SK-N-SH treated with all-trans-retinoic acid at 6 μM for 48 hours (cell line): ENCODE results near the gene DDI2.

Experiments
- ATAC-seq: fragments of 200-7000 bp; cut with Tn5 transposase; 3 replicates; pipeline ENCODE4 v1.9.1; 2020; ENCODE audit warnings: mild to moderate bottlenecking, moderate library complexity
- ARNTL ChIP-seq: fragments of 450-650 bp; formaldehyde crosslinking; IDR thresholded peaks from 2 replicates; pipeline ENCODE4 v1.5.0; 2020; ENCODE audit warnings: low read depth, mild to moderate bottlenecking, moderate library complexity, borderline replicate concordance
- BACH2 ChIP-seq: fragments of 250-450 bp; sonication (Bioruptor Pico); IDR thresholded peaks from 2 replicates; pipeline ENCODE4 v1.9.0; 2021; ENCODE audit warnings: mild to moderate bottlenecking, borderline replicate concordance
- CREB5 ChIP-seq: fragments of 250-450 bp; sonication (Bioruptor Pico); IDR thresholded peaks from 2 replicates; pipeline ENCODE4 v1.5.1; 2020; ENCODE audit warnings: low read depth, mild to moderate bottlenecking, moderate library complexity
- CSDC2 ChIP-seq: fragments of 250-450 bp; sonication (Bioruptor Pico); IDR thresholded peaks from 2 replicates; pipeline ENCODE4 v1.5.0; 2020; ENCODE audit warnings: mild to moderate bottlenecking, moderate library complexity
- CSRNP3 ChIP-seq: fragments of 250-450 bp; sonication (Bioruptor Pico); IDR thresholded peaks from 2 replicates; pipeline ENCODE4 v1.5.1; 2021; ENCODE audit warnings: mild to moderate bottlenecking, moderate library complexity
- ESRRG ChIP-seq: fragments of 250-450 bp; sonication (Bioruptor Pico); IDR thresholded peaks from 2 replicates; pipeline ENCODE4 v1.6.1; 2021; ENCODE audit warnings: mild to moderate bottlenecking
- GLIS3 ChIP-seq: fragments of 250-450 bp; sonication (Bioruptor Pico); IDR thresholded peaks from 2 replicates; pipeline ENCODE4 v1.5.0; 2020; ENCODE audit warnings: mild to moderate bottlenecking, moderate library complexity
- ISL1 ChIP-seq: fragments of 250-450 bp; sonication (Bioruptor Pico); IDR thresholded peaks from 2 replicates; pipeline ENCODE4 v2.1.2; 2022; ENCODE audit warnings: mild to moderate bottlenecking, moderate library complexity
- OSR1 ChIP-seq: fragments of 250-450 bp; sonication (Bioruptor Pico); IDR thresholded peaks from 2 replicates; pipeline ENCODE4 v1.8.0; 2022; ENCODE audit warnings: moderate library complexity, mild to moderate bottlenecking, inconsistent platforms
- PATZ1 ChIP-seq: fragments of 250-450 bp; sonication (Bioruptor Pico); IDR thresholded peaks from 2 replicates; pipeline ENCODE4 v1.8.0; 2020; ENCODE audit warnings: mild to moderate bottlenecking, moderate library complexity, borderline replicate concordance
- POU6F1 ChIP-seq: fragments of 250-450 bp; sonication (Bioruptor Pico); IDR thresholded peaks from 2 replicates; pipeline ENCODE4 v1.8.0; 2021; ENCODE audit warnings: low read depth, mild to moderate bottlenecking, moderate library complexity, borderline replicate concordance
- PPARA ChIP-seq: fragments of 250-450 bp; sonication (Bioruptor Pico); IDR thresholded peaks from 2 replicates; pipeline ENCODE4 v1.5.0; 2020; ENCODE audit warnings: mild to moderate bottlenecking, borderline replicate concordance
- RARB ChIP-seq: fragments of 250-450 bp; sonication (Bioruptor Pico); IDR thresholded peaks from 2 replicates; pipeline ENCODE4 v1.8.0; 2021; ENCODE audit warnings: mild to moderate bottlenecking, moderate library complexity
- TCF4 ChIP-seq: fragments of 250-450 bp; sonication (Bioruptor Pico); IDR thresholded peaks from 2 replicates; pipeline ENCODE4 v1.8.0; 2021; ENCODE audit warnings: mild to moderate bottlenecking, moderate library complexity, borderline replicate concordance
- TOX ChIP-seq: fragments of 250-450 bp; sonication (Bioruptor Pico); IDR thresholded peaks from 2 replicates; pipeline ENCODE4 v1.8.0; 2021; ENCODE audit warnings: mild to moderate bottlenecking, moderate library complexity, borderline replicate concordance
- TSHZ2 ChIP-seq: fragments of 250-450 bp; sonication (Bioruptor Pico); IDR thresholded peaks from 2 replicates; pipeline ENCODE4 v1.5.0; 2020; ENCODE audit warnings: mild to moderate bottlenecking, moderate library complexity
- ZC3H10 ChIP-seq: fragments of 250-450 bp; sonication (Bioruptor Pico); IDR thresholded peaks from 2 replicates; pipeline ENCODE4 v1.5.1; 2021; ENCODE audit warnings: mild to moderate bottlenecking, moderate library complexity
- ZFP3 ChIP-seq: fragments of 250-450 bp; sonication (Bioruptor Pico); IDR thresholded peaks from 2 replicates; pipeline ENCODE4 v1.5.0; 2020; ENCODE audit warnings: mild to moderate bottlenecking, moderate library complexity
- ZFP30 ChIP-seq: fragments of 450-650 bp; formaldehyde crosslinking; IDR thresholded peaks from 2 replicates; pipeline ENCODE4 v1.5.0; 2022; ENCODE audit warnings: mild to moderate bottlenecking, moderate library complexity
- ZNF8 ChIP-seq: fragments of 450-650 bp; formaldehyde crosslinking; IDR thresholded peaks from 2 replicates; pipeline ENCODE4 v1.5.0; 2020; ENCODE audit warnings: mild to moderate bottlenecking, moderate library complexity

Gene DDI2

GRCh38 chr1:15628003-15628402 lies 10.7 kb downstream of the DDI2 start (continued):
- TF ChIP-seq TOX (CRISPR knock-in tag) (no peak), PPARA (no peak), CREB5 (CRISPR knock-in tag) (no peak), RARB (CRISPR knock-in tag) (no peak), ISL1 (CRISPR knock-in tag) (no peak), BACH2 (CRISPR knock-in tag) (no peak), ARNTL (CRISPR knock-in tag) (no peak)

GRCh38 chr1:15633756-15634420 lies 16.6 kb downstream of the DDI2 start:
- TF ChIP-seq CREB5 (CRISPR knock-in tag) (no peak), TOX (CRISPR knock-in tag) (no peak), BACH2 (CRISPR knock-in tag) (no peak)
- no peak for ATAC-seq

GRCh38 chr1:15636436-15636835 lies 19.2 kb downstream of the DDI2 start:
- no peak for ATAC-seq
- TF ChIP-seq PATZ1 (CRISPR knock-in tag) = no peak
- no peak for TF ChIP-seq ISL1 (CRISPR knock-in tag)
- TF ChIP-seq ZNF8 (CRISPR knock-in tag) = no peak

- ATAC-seq = no peak
- TF ChIP-seq TCF4 (CRISPR knock-in tag) (no peak), POU6F1 (CRISPR knock-in tag) (no peak), TOX (CRISPR knock-in tag) (no peak), ESRRG (CRISPR knock-in tag) (no peak), OSR1 (CRISPR knock-in tag) (no peak), GLIS3 (CRISPR knock-in tag) (no peak), CSDC2 (no peak), ZFP3 (CRISPR knock-in tag) (no peak), ZFP30 (CRISPR knock-in tag) (no peak), ZC3H10 (CRISPR knock-in tag) (no peak), ARNTL (CRISPR knock-in tag) (no peak), ISL1 (CRISPR knock-in tag) (no peak), TSHZ2 (CRISPR knock-in tag) (no peak), CSRNP3 (CRISPR knock-in tag) (no peak), RARB (CRISPR knock-in tag) (no peak)
These were observed 20.6 kb downstream of the DDI2 start for GRCh38 chr1:15637826-15638225.
